Common myeloid progenitor, CD34-positive (primary cell): Measurements from ENCODE around the gene RAPSN.

Source experiments
- CTCF ChIA-PET: fragments of 350-600 bp; sonication (Branson Sonifier 250); formaldehyde crosslinking; loops from one replicate; lab custom pipeline; 2021; ENCODE audit warnings: antibody characterized with exemption; lab: Charles Lee
- POLR2A ChIA-PET: fragments of 350-600 bp; sonication (Branson Sonifier 250); formaldehyde crosslinking; loops from one replicate; lab custom pipeline; 2021; ENCODE audit warnings: antibody characterized with exemption; lab: Charles Lee
- DNase-seq, 3 donors: peaks; one replicate each; pipeline versions ENCODE4 v3.0.0 to v3.0.0-alpha.2; 2013
- H3K27ac ChIP-seq, 2 experiments: 1 replicate in 1 of 2; 2 replicates in 1 of 2; pipeline ENCODE4 v1.7.0; 2013; ENCODE audit warnings: inconsistent platforms in 2 of 2, low read length in 2 of 2, mild to moderate bottlenecking in 2 of 2, low read depth in 1 of 2, moderate library complexity in 1 of 2; ENCODE audit not compliant: severe bottlenecking in 2 of 2, insufficient read depth in 1 of 2, poor library complexity in 1 of 2
- H3K27me3 ChIP-seq, 5 experiments: replicated peaks in 2 of 5; 1 replicate in 3 of 5; 2 replicates in 2 of 5; pipeline versions ENCODE4 v1.6.1 to v1.7.0; 2013; ENCODE audit warnings: low read length in 4 of 5, mild to moderate bottlenecking in 2 of 5, moderate library complexity in 2 of 5, inconsistent platforms in 1 of 5; ENCODE audit not compliant: insufficient read depth in 5 of 5, control insufficient read depth in 4 of 5
- H3K36me3 ChIP-seq, 4 experiments: 1 replicate in 2 of 4; 2 replicates in 2 of 4; pipeline versions ENCODE4 v1.6.1 to v1.7.0; 2013; ENCODE audit warnings: low read length in 3 of 4, control low read depth in 1 of 4, mild to moderate bottlenecking in 1 of 4; ENCODE audit not compliant: control insufficient read depth in 4 of 4, insufficient read depth in 4 of 4
- H3K4me1 ChIP-seq, 4 experiments: 1 replicate in 3 of 4; 2 replicates in 1 of 4; pipeline versions ENCODE4 v1.6.1 to v1.7.1; 2013; ENCODE audit warnings: low read length in 3 of 4, mild to moderate bottlenecking in 3 of 4, control low read depth in 1 of 4, inconsistent platforms in 1 of 4, moderate library complexity in 1 of 4; ENCODE audit not compliant: control insufficient read depth in 4 of 4, insufficient read depth in 4 of 4; ENCODE audit errors: control extremely low read depth in 1 of 4
- H3K4me3 ChIP-seq, 7 experiments: 1 replicate in 4 of 7; 2 replicates in 3 of 7; pipeline versions ENCODE4 v1.5.1 to v1.7.0; 2013; ENCODE audit warnings: mild to moderate bottlenecking in 7 of 7, low read length in 6 of 7, moderate library complexity in 6 of 7, inconsistent platforms in 2 of 7, low read depth in 2 of 7, control low read depth in 1 of 7; ENCODE audit not compliant: insufficient read depth in 4 of 7, control insufficient read depth in 1 of 7; ENCODE audit errors: extremely low read depth in 1 of 7
- H3K9me3 ChIP-seq, 5 experiments: 1 replicate in 4 of 5; 2 replicates in 1 of 5; pipeline versions ENCODE4 v1.6.1 to v1.7.1; 2013; ENCODE audit warnings: low read length in 4 of 5, mild to moderate bottlenecking in 2 of 5, inconsistent platforms in 1 of 5, low read depth in 1 of 5, moderate library complexity in 1 of 5; ENCODE audit not compliant: control insufficient read depth in 4 of 5, insufficient read depth in 2 of 5; ENCODE audit errors: control extremely low read depth in 1 of 5
- WGBS: methylation state at CpG from one replicate; pipeline ENCODE4 v1.1.5; 2013; ENCODE audit not compliant: insufficient coverage; 5-methylcytosine and 5-hydroxymethylcytosine counted together

The RAPSN gene

GRCh38 chr11:47410370-47411264 is 38.3 kb downstream of the RAPSN start:
- Histone ChIP-seq H3K4me3 (no peak overlapping the region), H3K4me1 (peaks cover 14 to 29% (median 28%) of the 10 kb centered on the region in 4 experiments), H3K27me3 (no peaks in the 10 kb centered on the region), H3K9me3 (no peaks in the 10 kb centered on the region), H3K36me3 (peaks cover 0 to 32% (median 15%) of the 10 kb centered on the region in 4 experiments), H3K27ac (no peak overlapping the region)
- CTCF ChIA-PET = interaction anchor here (0.6 to 14.8 kb wide), 22 partner anchors 15 to 232 kb away, joined by 3 to 217 read pairs (median 5); partner anchors contain the start of genes ACP2, DDB2, PSMC3 and SPI1
- DNase-seq = no peak
- 87% methylated on average over 11 of the region's 12 CpGs for WGBS
- POLR2A ChIA-PET = interaction anchor here (0.5 to 2.1 kb wide), 6 partner anchors 16 to 140 kb away, joined by 3 to 7 read pairs (median 4); partner anchors contain the start of gene SPI1

GRCh38 chr11:47409440-47410369 is 39.2 kb downstream of the RAPSN start:
- ChIA-PET CTCF (interaction anchor here (0.6 to 14.8 kb wide), 13 partner anchors 8 to 231 kb away, joined by 3 to 217 read pairs (median 7); partner anchors contain the start of gene SPI1), POLR2A (interaction anchor here (0.6 to 1.3 kb wide), 2 partner anchors 33 to 78 kb away, joined by 4 read pairs; no protein-coding TSS in a partner anchor)
- Histone ChIP-seq H3K4me1 (peaks cover 14 to 29% (median 25%) of the 10 kb centered on the region in 4 experiments), H3K4me3 (peak overlapping the region in 2 of 7 experiments; percentile 77 to 79), H3K27ac (peak overlapping the region in 1 of 2 experiments; percentile 74), H3K9me3 (no peaks in the 10 kb centered on the region), H3K36me3 (peaks cover 0 to 24% (median 11%) of the 10 kb centered on the region in 4 experiments), H3K27me3 (no peaks in the 10 kb centered on the region)
- no peak for DNase-seq
- WGBS = 94% methylated on average over 30 of the region's 31 CpGs

GRCh38 chr11:47408598-47409439 is 40.1 kb downstream of the RAPSN start:
- CTCF ChIA-PET = interaction anchor here (0.9 to 14.8 kb wide), 8 partner anchors 9 to 230 kb away, joined by 3 to 217 read pairs (median 18); partner anchors contain the start of gene SPI1
- 12% methylated on average over 48 of the region's 50 CpGs for WGBS

GRCh38 chr11:47407746-47408590 is 41.0 kb downstream of the RAPSN start, which contains the start of gene SLC39A13:
SLC39A13 (plus strand) TSS chr11:47408590; CDS start chr11:47410095, 1,505 bp downstream.
- peaks cover 0 to 9% (median 5%) of the 10 kb centered on the region in 4 experiments for H3K36me3 ChIP-seq
- H3K27ac ChIP-seq = peak within 1 kb of the TSS; percentile 34 to 81
- ChIA-PET POLR2A (interaction anchor here (0.5 to 2.4 kb wide), 6 partner anchors 13 to 97 kb away, joined by 4 to 12 read pairs (median 6); partner anchors contain the start of gene SPI1), CTCF (interaction anchor here (0.9 to 14.8 kb wide), 6 partner anchors 9 to 48 kb away, joined by 3 to 217 read pairs (median 18); partner anchors contain the start of gene SPI1)
- peak within 1 kb of the TSS; percentile 50 to 80 (median 72) for H3K4me3 ChIP-seq
- no peaks in the 10 kb centered on the region for H3K9me3 ChIP-seq
- H3K4me1 ChIP-seq = peaks cover 14 to 39% (median 32%) of the 10 kb centered on the region in 4 experiments
- DNase-seq = peak; percentile 96 to 99 (median 98)
- WGBS = under 1% methylated on average over 46 of the region's 70 CpGs
- H3K27me3 ChIP-seq = no peaks in the 10 kb centered on the region

More at GRCh38 chr11:47408598-47409439, 40.1 kb downstream of the RAPSN start:
- peaks cover 0 to 15% (median 8%) of the 10 kb centered on the region in 4 experiments for H3K36me3 ChIP-seq
- peak overlapping the region; percentile 50 to 79 (median 70) for H3K4me3 ChIP-seq
- no peak for DNase-seq
- no peaks in the 10 kb centered on the region for H3K9me3 ChIP-seq
- POLR2A ChIA-PET = interaction anchor here (0.5 to 2.4 kb wide), 6 partner anchors 16 to 181 kb away, joined by 4 to 12 read pairs (median 5); partner anchors contain the start of gene SPI1
- no peaks in the 10 kb centered on the region for H3K27me3 ChIP-seq
- H3K4me1 ChIP-seq = peaks cover 14 to 31% (median 25%) of the 10 kb centered on the region in 4 experiments
- H3K27ac ChIP-seq = peak overlapping the region in 1 of 2 experiments; percentile 74

- H3K27me3 ChIP-seq = no peaks in the 10 kb centered on the region
- ChIA-PET POLR2A (interaction anchor here (0.8 to 2.4 kb wide), 3 partner anchors 13 to 29 kb away, joined by 3 to 12 read pairs (median 4); partner anchors contain the start of gene SPI1), CTCF (interaction anchor here (1.6 to 14.8 kb wide), 4 partner anchors 13 to 47 kb away, joined by 7 to 217 read pairs (median 84); partner anchors contain the start of gene SPI1)
- H3K4me1 ChIP-seq = peaks cover 14 to 43% (median 35%) of the 10 kb centered on the region in 4 experiments
- WGBS = 62% methylated on average over 10 of the region's 12 CpGs
- peaks cover 0 to 9% (median 5%) of the 10 kb centered on the region in 4 experiments for H3K36me3 ChIP-seq
- H3K9me3 ChIP-seq = no peaks in the 10 kb centered on the region
- H3K27ac ChIP-seq = peak overlapping the region; percentile 34 to 81
- peak overlapping the region in 6 of 7 experiments; percentile 62 to 80 (median 70) for H3K4me3 ChIP-seq
- no peak for DNase-seq
Measured at GRCh38 chr11:47406896-47407745, 41.8 kb downstream of the RAPSN start.
